DMS153 treated with DMSO at 0.1 percent for 48 hours (cell line): ENCODE data around the gene NABP2.
"Not testable (repeated sequence)": the region's sequence is repeated elsewhere in the genome, so short reads cannot be mapped to it uniquely, and the experiment has no call there.

Experiments used
- DNase-seq: peaks from one replicate; lab custom pipeline; 2025; ENCODE audit not compliant: unreplicated experiment; lab: John Stamatoyannopoulos, UW

NABP2 gene

GRCh38 chr12:56224102-56224701 is at the start of gene NABP2:
NABP2 (plus strand) TSS chr12:56224342; CDS start chr12:56224857, 515 bp downstream.
- DNase-seq, result peak; percentile 92

GRCh38 chr12:56178347-56178746 is 45.8 kb upstream of the NABP2 start:
- DNase-seq, result no peak

GRCh38 chr12:56186957-56187356 is 37.2 kb upstream of the NABP2 start:
- no peak for DNase-seq

GRCh38 chr12:56188131-56188777 is 35.9 kb upstream of the NABP2 start:
- no peak for DNase-seq

- peak; percentile 5 for DNase-seq
These were observed 35.4 kb upstream of the NABP2 start for GRCh38 chr12:56188778-56189098.

GRCh38 chr12:56189099-56189917 is 34.8 kb upstream of the NABP2 start, which contains the start of gene SMARCC2:
SMARCC2 (minus strand) TSS chr12:56189483; CDS start chr12:56189461, 22 bp downstream.
- peak; percentile 78 for DNase-seq

- DNase-seq, result peak; percentile 72
These were observed 34.0 kb upstream of the NABP2 start for GRCh38 chr12:56189918-56190694.

GRCh38 chr12:56190695-56191155 is 33.4 kb upstream of the NABP2 start:
- DNase-seq, result no peak

- DNase-seq, result no peak
These were observed 31.6 kb upstream of the NABP2 start for GRCh38 chr12:56192582-56192981.

GRCh38 chr12:56193025-56193578 is 31.0 kb upstream of the NABP2 start:
- DNase-seq, result peak; percentile 71

- DNase-seq, result not testable (repeated sequence)
These were observed 27.2 kb upstream of the NABP2 start for GRCh38 chr12:56196818-56197550.

GRCh38 chr12:56197921-56198635 is 26.1 kb upstream of the NABP2 start:
- DNase-seq, result no peak

GRCh38 chr12:56198836-56199235 is 25.3 kb upstream of the NABP2 start:
- no peak for DNase-seq

GRCh38 chr12:56202366-56202765 is 21.8 kb upstream of the NABP2 start:
- no peak for DNase-seq

GRCh38 chr12:56202838-56203237 is 21.3 kb upstream of the NABP2 start:
- no peak for DNase-seq

GRCh38 chr12:56204275-56204674 is 19.9 kb upstream of the NABP2 start:
- no peak for DNase-seq

GRCh38 chr12:56205445-56205844 is 18.7 kb upstream of the NABP2 start:
- DNase-seq, result no peak

GRCh38 chr12:56206452-56207166 is 17.5 kb upstream of the NABP2 start:
- DNase-seq, result no peak

GRCh38 chr12:56208006-56208405 is 16.1 kb upstream of the NABP2 start:
- no peak for DNase-seq
